Measurements from ENCODE around the gene PDE1C.

PDE1C gene

GRCh38 chr7:31805209-31805818 is 264.9 kb downstream of the PDE1C start:
- no peaks in the 10 kb centered on the region for H3K79me2 ChIP-seq (ENCODE audit: insufficient read depth, low read length)
- TF ChIP-seq CTCF (conservative IDR thresholded peaks at IDR 0.05; ENCODE audit: low read length) (no peak), EZH2phosphoT487 (IDR thresholded peaks at IDR 0.05; ENCODE audit: borderline replicate concordance) (no peak)
- H3K9me3 ChIP-seq (ENCODE audit: insufficient read depth, low read depth, low read length) = no peaks in the 10 kb centered on the region
- no peaks in the 10 kb centered on the region for H4K20me1 ChIP-seq (ENCODE audit: insufficient read depth, low read length, poor library complexity, severe bottlenecking)
- no peaks in the 10 kb centered on the region for H3F3A ChIP-seq (ENCODE audit: low read depth)
- no peaks in the 10 kb centered on the region for H3K4me1 ChIP-seq (ENCODE audit: insufficient read depth, low read length, poor library complexity, severe bottlenecking)
- no peaks in the 10 kb centered on the region for H3K27me3 ChIP-seq (ENCODE audit: insufficient read depth, low read length, poor library complexity, severe bottlenecking)
- no peaks in the 10 kb centered on the region for H3K9me2 ChIP-seq (replicated peaks; ENCODE audit: low read depth, low read length)
- H2AFZ ChIP-seq (ENCODE audit: low read length) = no peak overlapping the region
- no peak overlapping the region for H3K9ac ChIP-seq (ENCODE audit: low read depth, low read length, poor library complexity, severe bottlenecking)
- H3K36me3 ChIP-seq (ENCODE audit: insufficient read depth, low read length) = no peaks in the 10 kb centered on the region
- H3K4me3 ChIP-seq (ENCODE audit: low read length, poor library complexity, severe bottlenecking) = no peak overlapping the region
- no peak overlapping the region for H3K4me2 ChIP-seq (ENCODE audit: low read depth, low read length, poor library complexity, severe bottlenecking)

- H3K79me2 ChIP-seq (ENCODE audit: insufficient read depth, low read length) = no peaks in the 10 kb centered on the region
- H3K9me2 ChIP-seq (replicated peaks; ENCODE audit: low read depth, low read length) = no peaks in the 10 kb centered on the region
- H3K9ac ChIP-seq (ENCODE audit: low read depth, low read length, poor library complexity, severe bottlenecking) = no peak overlapping the region
- no peak overlapping the region for H3K4me2 ChIP-seq (ENCODE audit: low read depth, low read length, poor library complexity, severe bottlenecking)
- no peaks in the 10 kb centered on the region for H3F3A ChIP-seq (ENCODE audit: low read depth)
- H2AFZ ChIP-seq (ENCODE audit: low read length) = no peak overlapping the region
- no peak for TF ChIP-seq CTCF (conservative IDR thresholded peaks at IDR 0.05; ENCODE audit: low read length)
- TF ChIP-seq EZH2phosphoT487 (IDR thresholded peaks at IDR 0.05; ENCODE audit: borderline replicate concordance) = no peak
- no peak overlapping the region for H3K4me3 ChIP-seq (ENCODE audit: low read length, poor library complexity, severe bottlenecking)
- H3K27me3 ChIP-seq (ENCODE audit: insufficient read depth, low read length, poor library complexity, severe bottlenecking) = no peaks in the 10 kb centered on the region
- no peaks in the 10 kb centered on the region for H4K20me1 ChIP-seq (ENCODE audit: insufficient read depth, low read length, poor library complexity, severe bottlenecking)
- no peaks in the 10 kb centered on the region for H3K36me3 ChIP-seq (ENCODE audit: insufficient read depth, low read length)
- no peaks in the 10 kb centered on the region for H3K4me1 ChIP-seq (ENCODE audit: insufficient read depth, low read length, poor library complexity, severe bottlenecking)
- no peaks in the 10 kb centered on the region for H3K9me3 ChIP-seq (ENCODE audit: insufficient read depth, low read depth, low read length)
These were observed 273.8 kb downstream of the PDE1C start for GRCh38 chr7:31796375-31796774.

- Histone ChIP-seq H2AFZ (ENCODE audit: low read length) (no peak overlapping the region), H3F3A (ENCODE audit: low read depth) (no peaks in the 10 kb centered on the region), H4K20me1 (ENCODE audit: insufficient read depth, low read length, poor library complexity, severe bottlenecking) (no peaks in the 10 kb centered on the region), H3K79me2 (ENCODE audit: insufficient read depth, low read length) (no peaks in the 10 kb centered on the region), H3K4me2 (ENCODE audit: low read depth, low read length, poor library complexity, severe bottlenecking) (no peak overlapping the region), H3K9me3 (ENCODE audit: insufficient read depth, low read depth, low read length) (no peaks in the 10 kb centered on the region), H3K4me1 (ENCODE audit: insufficient read depth, low read length, poor library complexity, severe bottlenecking) (no peaks in the 10 kb centered on the region), H3K36me3 (ENCODE audit: insufficient read depth, low read length) (no peaks in the 10 kb centered on the region), H3K27me3 (ENCODE audit: insufficient read depth, low read length, poor library complexity, severe bottlenecking) (no peaks in the 10 kb centered on the region), H3K4me3 (ENCODE audit: low read length, poor library complexity, severe bottlenecking) (no peak overlapping the region), H3K9ac (ENCODE audit: low read depth, low read length, poor library complexity, severe bottlenecking) (no peak overlapping the region), H3K9me2 (replicated peaks; ENCODE audit: low read depth, low read length) (no peaks in the 10 kb centered on the region)
- TF ChIP-seq EZH2phosphoT487 (IDR thresholded peaks at IDR 0.05; ENCODE audit: borderline replicate concordance) (no peak), CTCF (conservative IDR thresholded peaks at IDR 0.05; ENCODE audit: low read length) (no peak)
These were observed 275.3 kb downstream of the PDE1C start for GRCh38 chr7:31794851-31795344.
